Stimulated activated naive CD8-positive, alpha-beta T cell treated with anti-CD3 and anti-CD28 coated beads, Interleukin-15, amount 100 ng/mL, for 72 hours (primary cell): ENCODE measurements around the gene TDRD9.

ENCODE experiments used
- ATAC-seq: fragments of 150-1000 bp; cut with Tn5 transposase; 2 replicates; pipeline ENCODE4 v1.10.0; 2021; ENCODE audit warnings: mild to moderate bottlenecking, moderate library complexity
- DNase-seq, 2 donors: peaks; one replicate each; pipeline ENCODE4 v3.0.0; 2021 to 2022
- H3K27ac Mint-ChIP-seq, 2 donors: one replicate each; pipeline ENCODE4 v1.8.0; 2022; ENCODE audit warnings: mild to moderate bottlenecking in 2 of 2, mixed read lengths in 2 of 2, moderate library complexity in 2 of 2
- H3K27me3 Mint-ChIP-seq: one replicate; pipeline ENCODE4 v1.8.0; 2022; ENCODE audit warnings: mixed read lengths
- H3K4me1 Mint-ChIP-seq: one replicate; pipeline ENCODE4 v1.8.0; 2022; ENCODE audit warnings: mild to moderate bottlenecking, mixed read lengths
- H3K4me3 Mint-ChIP-seq, 2 donors: one replicate each; pipeline ENCODE4 v1.8.0; 2022; ENCODE audit warnings: mild to moderate bottlenecking in 2 of 2, mixed read lengths in 2 of 2, moderate library complexity in 1 of 2
- H3K9me3 Mint-ChIP-seq, 2 donors: one replicate each; pipeline ENCODE4 v1.8.0; 2022; ENCODE audit warnings: mixed read lengths in 2 of 2

The TDRD9 gene

DNA sequence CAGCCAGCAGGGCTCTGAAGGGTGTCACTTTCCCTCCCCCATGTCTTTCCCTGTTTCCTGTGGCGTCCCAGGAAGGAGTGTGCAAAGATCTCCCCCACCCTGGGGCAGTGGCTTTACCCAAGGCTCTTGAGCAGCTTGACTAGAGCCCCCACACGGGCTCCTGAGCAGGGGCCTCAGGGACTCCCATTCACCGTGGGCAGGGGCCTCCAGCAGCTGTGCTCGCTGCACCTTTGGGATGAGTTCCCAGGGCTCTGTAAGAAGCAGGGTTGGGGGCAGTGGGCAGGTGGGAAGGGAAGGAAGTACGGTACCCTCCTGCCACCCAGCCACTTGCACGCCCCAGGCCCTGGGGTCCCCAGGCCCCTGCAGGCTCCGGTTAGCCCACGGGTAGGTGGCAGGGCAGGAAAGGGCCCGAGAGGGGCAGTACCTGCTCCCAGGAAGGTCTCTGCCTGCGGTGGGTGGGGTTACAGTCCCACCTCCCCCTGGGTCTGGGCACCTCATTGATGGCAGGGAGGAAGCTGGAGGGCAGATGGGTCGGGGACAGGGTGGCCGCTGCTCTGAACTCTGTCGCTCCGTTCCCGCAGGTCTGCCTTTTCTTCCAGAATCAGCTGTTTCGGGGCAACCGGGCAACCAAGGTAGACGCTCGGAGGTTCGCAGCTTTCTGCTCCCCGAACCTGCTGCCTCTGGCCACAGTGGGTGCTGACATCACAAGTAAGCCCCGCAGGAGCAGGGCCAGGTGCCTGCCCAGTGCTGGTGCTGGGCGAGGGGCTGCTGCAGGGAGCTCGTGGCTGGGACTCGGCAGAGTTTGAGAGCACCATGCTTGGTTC is 170.2 kb downstream of the TDRD9 start:
- DNase-seq (no peak), ATAC-seq (no peak)
- peaks cover 6% of the 10 kb centered on the region for H3K27me3 Mint-ChIP-seq
- H3K27ac Mint-ChIP-seq = no peak overlapping the region
- no peak overlapping the region for H3K4me3 Mint-ChIP-seq
- H3K9me3 Mint-ChIP-seq = no peaks in the 10 kb centered on the region
- peaks cover 8% of the 10 kb centered on the region for H3K4me1 Mint-ChIP-seq

DNA sequence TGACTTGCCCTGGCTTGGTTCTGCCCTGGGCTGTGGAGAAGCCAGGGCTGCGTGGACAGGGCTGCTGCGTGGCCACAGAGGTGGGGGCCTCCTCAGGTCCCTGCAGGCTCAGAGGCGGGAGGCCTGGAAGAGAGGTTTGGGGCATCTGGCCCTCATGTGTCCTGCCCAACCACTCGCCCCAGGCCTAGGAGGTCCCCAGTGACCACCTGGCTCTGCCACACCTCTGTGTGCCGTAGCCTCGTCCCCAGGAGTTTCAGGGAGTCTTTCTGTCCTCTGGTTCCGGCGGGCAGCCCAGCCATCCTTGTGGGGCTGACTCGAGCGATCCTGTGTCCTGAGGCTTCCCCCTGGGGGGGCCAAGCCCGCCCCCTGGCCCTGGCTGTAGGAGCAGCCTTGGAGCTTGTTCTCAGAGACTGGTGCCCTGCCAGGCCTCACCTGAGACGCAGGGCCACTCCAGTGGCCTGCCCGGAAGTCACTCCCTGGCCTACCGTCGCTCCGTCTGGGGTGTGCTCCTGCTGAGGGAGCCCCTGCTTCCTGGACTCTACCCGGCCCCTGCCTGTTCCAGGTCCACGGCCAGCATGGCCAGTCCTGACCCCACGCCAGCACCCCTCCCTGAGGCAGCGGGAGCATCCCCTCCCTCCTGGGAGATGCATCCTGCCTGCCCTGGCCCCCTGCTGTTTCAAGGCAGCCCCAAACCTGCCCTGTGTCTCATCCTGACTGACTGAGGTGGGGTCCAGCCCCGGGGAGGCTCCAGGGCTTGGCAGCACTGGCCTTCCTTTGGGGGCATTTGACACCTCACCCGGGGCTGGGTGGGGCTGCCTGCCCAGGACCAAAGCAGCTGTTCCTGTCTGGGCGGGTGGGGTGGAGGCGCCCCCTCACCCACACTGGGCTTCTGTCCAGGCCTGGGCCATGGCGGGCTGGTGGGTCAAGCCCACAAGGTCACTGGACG is 171.1 kb downstream of the TDRD9 start:
- Mint-ChIP-seq H3K4me3 (no peak overlapping the region), H3K27ac (no peak overlapping the region), H3K9me3 (no peaks in the 10 kb centered on the region), H3K4me1 (peaks cover 4% of the 10 kb centered on the region), H3K27me3 (peaks cover 4% of the 10 kb centered on the region)
- ATAC-seq (no peak), DNase-seq (no peak)

DNA sequence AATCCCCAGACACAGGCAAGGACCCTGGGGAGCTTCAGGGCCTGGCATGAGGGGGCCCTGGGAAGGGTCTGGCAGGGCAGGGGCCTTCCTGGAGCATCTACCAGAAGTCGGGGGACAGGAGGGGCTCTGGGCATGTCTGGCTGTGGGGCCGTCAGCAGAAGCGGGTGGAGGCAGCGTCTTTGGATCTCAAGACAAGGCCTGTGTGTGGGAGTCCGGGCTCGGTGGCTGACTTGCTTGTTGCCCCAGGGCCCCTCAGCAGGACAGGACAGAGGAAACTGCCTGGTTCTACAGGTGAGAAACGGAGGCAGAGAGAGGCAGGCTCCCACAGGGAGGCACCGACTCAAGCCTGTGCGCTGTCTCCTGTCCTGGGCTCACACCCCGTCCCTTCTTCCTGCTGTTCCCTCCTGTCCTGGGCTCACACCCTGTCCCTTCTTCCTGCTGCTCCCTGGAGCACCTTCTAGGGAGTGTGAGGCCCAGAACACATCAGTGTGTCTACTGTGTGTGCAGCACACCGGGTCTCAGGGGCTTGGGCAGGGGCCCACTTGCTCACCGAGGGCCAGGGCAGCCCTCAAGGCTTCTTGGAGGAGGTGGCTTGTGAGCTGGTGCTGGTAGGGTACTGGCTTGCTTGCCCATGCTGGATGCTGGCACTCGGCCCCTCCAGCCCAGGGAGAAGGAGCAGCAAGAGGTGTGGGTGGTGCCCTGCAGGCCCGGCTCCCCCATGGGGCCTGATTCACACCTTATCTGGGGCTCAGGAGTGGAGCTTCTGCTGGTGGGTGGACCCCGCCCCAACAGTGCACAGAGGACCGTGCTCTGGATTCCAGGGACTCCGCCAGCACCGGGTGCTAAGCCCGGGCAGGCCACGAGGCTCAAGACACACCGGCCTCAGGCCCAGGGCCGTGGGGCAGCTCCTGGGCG is 172.2 kb downstream of the TDRD9 start:
- ATAC-seq = no peak
- no peak overlapping the region for H3K27ac Mint-ChIP-seq
- H3K9me3 Mint-ChIP-seq = no peaks in the 10 kb centered on the region
- H3K27me3 Mint-ChIP-seq = no peaks in the 10 kb centered on the region
- H3K4me1 Mint-ChIP-seq = no peaks in the 10 kb centered on the region
- no peak for DNase-seq
- no peak overlapping the region for H3K4me3 Mint-ChIP-seq

GRCh38 chr14:104101086-104101621 is 172.9 kb downstream of the TDRD9 start:
- ATAC-seq (no peak), DNase-seq (no peak)
- Mint-ChIP-seq H3K9me3 (no peaks in the 10 kb centered on the region), H3K27me3 (no peaks in the 10 kb centered on the region), H3K4me3 (no peak overlapping the region), H3K27ac (no peak overlapping the region), H3K4me1 (no peaks in the 10 kb centered on the region)

DNA sequence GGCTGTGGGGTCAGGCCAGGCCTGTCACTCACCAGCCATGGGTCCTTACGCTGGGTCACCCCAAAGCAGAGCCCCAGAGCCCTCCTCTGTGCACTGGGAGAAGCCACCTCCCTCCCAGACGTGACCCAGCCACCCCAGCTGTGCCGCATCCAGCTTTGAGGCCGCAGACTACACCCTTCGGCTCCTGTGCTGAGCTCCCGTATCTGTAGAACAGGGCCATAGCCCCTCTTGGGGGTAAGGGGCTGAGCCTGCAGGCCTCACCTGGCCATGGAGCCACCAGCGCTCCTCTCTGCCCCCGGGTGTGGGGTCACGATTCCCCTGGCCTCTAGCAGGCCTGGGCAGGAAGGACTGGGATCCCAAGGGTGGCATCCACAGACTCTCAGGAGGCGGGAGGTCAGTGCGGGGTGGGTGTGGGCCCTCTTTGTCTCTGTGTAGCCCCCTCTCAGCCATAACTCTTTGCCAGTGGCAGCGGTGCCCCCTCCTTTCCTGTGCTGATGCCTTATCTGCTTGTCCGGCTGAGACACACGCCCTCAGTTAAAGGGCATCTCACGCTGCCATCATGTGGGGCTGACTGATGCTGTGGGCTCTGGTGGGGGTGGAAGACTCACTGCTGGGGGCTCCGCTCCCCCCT is 173.5 kb downstream of the TDRD9 start:
- Mint-ChIP-seq H3K4me3 (no peak overlapping the region), H3K4me1 (no peaks in the 10 kb centered on the region), H3K27me3 (no peaks in the 10 kb centered on the region), H3K27ac (no peak overlapping the region), H3K9me3 (no peaks in the 10 kb centered on the region)
- ATAC-seq (no peak), DNase-seq (no peak)
